Bone marrow (tissue), 2 donors: ENCODE data around the gene UNC119B.

Experiments used
- DNase-seq, 2 donors: peaks; one replicate each; lab custom pipeline; 2025; lab: John Stamatoyannopoulos, UW

The UNC119B gene

DNA sequence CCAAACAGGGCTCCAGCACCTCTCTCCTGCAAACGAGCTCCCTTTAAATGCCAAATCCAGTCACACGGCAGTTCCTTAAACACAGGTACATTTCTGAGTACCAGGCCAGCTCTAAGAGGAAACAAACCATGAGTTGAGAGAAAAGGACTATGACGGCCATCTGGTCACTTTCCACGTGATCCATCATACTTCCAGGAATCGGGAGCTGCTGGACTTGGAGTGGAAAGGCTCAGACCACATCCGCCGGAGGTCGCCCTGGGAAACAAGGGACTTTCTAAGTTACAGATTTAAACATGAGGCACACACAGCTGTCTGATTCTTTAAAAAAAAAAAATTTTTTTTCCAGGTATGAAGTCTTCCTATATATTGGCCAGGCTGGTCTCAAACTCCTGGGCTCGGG lies 54.6 kb downstream of the UNC119B start:
- DNase-seq, result no peak

DNA sequence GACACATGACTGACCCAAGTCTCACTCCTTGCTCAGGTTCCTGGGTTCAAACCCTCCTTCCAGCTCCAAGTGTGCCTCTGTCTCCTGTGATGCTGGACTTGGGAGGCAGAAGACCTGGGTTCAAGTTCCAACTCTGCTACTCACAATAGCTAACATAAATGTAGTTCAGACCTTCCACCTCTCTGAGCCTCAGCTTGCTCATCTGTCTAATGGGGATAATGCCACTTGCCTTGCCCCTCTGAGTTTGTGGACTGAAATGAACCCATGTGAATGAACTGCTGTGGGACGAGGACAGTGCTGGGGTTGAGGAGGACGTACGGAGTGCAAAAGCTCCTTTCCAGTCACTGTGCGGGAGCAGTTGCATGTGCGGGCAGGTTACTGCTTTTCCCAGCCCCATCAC lies 56.3 kb downstream of the UNC119B start:
- no peak for DNase-seq

DNA sequence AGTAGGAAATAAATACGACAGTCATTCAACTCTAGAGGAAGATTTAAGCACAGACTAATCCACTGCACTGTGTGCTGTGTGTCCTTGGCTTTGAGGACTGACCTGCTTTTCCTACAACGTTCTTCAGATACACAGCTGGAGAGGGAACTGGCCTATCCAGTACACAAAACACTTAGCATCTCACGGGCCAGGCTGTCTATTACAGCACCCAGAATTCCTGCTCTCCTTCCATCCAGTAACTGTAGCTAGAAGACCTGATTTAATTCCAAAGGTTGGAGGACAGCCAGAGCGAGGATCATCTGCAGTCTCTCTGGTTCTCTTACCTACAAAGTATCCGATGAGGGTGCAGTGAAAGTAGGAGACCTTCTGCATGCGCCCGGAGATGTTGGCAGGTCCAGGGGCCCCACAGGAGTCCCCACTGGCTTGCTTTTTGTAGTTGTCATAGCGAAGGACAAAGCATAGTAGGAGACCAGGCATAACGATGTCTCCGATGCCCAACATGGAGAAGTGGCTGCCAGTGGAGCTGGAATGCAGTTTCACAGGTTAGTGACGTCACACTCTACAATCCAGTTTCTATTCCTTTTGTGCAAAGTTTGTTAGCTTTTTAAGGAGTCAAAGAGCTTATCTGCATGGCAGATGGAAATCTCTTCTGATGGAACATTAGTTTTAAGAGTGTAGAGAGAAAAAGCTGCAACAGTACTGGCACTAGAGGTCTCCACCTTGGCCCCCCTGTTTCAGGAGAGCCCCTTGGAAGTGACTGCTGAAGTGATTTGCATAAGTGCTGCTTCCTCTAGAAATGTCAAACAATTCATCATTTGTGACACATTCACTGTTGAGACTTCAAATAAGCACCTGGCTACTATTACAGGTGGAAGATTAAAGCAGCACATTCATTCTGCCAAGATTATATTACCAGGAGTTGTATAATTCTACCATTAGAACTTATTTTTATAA lies 57.1 kb downstream of the UNC119B start:
- no peak for DNase-seq

DNA sequence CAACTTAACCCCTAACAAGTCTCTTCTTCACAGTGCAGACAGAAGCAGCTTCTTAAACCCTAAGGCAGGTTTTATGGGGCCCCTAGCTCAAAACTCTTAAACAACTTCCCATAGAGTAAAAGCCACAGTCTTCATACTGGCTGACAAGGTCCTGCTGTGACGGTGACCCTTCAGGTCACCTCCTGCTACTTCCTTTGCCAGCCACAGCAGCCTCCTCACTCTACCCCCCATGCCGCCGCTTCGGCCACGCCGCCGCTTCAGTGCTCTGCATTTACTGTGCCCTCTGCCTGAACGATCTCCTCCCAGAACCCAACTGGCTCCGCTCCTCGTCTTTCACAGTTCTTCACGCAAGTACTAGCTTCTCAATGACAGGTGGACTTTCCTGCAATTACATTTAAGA lies 60.8 kb downstream of the UNC119B start:
- DNase-seq, result no peak
